Measurements from ENCODE around the gene RFX2. TPM values are rescaled to one million over a fixed set of nuclear protein-coding genes. Genes with fewer than 3 reads are reported as not detected.
A peak's percentile ranks its signal among the peaks of the same experiment; 100 is the strongest.

Gene RFX2
- total RNA-seq, 4 donors from 2014 or later, result 0.31 to 10.5 (median 2.2) TPM

DNA sequence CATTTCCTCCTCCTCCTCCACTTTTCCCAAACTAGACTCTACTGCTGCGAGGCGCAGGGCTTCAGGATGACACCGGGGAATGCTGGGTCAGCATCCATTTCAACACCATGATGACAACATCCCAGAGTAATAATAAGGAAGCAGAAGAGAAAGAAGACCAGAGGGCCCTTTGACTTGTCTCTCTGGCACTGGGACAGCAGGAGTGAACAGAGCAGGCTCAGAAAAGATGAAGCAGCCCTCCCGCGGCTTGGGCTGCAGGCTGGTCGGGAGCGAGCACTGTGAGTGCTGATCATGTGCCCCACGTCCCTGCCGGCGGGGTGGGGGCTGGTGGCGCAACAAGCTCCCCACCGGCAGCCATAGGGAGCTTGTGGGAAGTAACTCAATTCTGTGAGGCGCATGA is 162.9 kb downstream of the RFX2 start:
- TF ChIP-seq, protein P1, sequence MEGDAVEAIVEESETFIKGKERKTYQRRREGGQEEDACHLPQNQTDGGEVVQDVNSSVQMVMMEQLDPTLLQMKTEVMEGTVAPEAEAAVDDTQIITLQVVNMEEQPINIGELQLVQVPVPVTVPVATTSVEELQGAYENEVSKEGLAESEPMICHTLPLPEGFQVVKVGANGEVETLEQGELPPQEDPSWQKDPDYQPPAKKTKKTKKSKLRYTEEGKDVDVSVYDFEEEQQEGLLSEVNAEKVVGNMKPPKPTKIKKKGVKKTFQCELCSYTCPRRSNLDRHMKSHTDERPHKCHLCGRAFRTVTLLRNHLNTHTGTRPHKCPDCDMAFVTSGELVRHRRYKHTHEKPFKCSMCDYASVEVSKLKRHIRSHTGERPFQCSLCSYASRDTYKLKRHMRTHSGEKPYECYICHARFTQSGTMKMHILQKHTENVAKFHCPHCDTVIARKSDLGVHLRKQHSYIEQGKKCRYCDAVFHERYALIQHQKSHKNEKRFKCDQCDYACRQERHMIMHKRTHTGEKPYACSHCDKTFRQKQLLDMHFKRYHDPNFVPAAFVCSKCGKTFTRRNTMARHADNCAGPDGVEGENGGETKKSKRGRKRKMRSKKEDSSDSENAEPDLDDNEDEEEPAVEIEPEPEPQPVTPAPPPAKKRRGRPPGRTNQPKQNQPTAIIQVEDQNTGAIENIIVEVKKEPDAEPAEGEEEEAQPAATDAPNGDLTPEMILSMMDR (IDR thresholded peaks at IDR 0.05 in 4 of 5, conservative IDR thresholded peaks at IDR 0.05 in 1 of 5), result no peak
- no peak for TF ChIP-seq POLR2A (IDR thresholded peaks at IDR 0.05)
- Histone ChIP-seq H3K27me3 (no peaks in the 10 kb centered on the region), H3K4me1 (peaks cover 24 to 29% of the 10 kb centered on the region in 2 donors), H3K4me3 (no peak overlapping the region), H3K27ac (peak overlapping the region; percentile 31 to 50 (median 44)), H3K9me3 (no peaks in the 10 kb centered on the region), H3K36me3 (no peaks in the 10 kb centered on the region)
- intact Hi-C loops (cut with DNase I; ENCODE audit: low total_unique reads) (no loop called here), in situ Hi-C loops (cut with MboI; ENCODE audit: low sequenced_read_pairs in 4 of 4) (no loop called here)
- DNase-seq (peak; percentile 41 to 63), ATAC-seq (peak; percentile 61 to 74)

DNA sequence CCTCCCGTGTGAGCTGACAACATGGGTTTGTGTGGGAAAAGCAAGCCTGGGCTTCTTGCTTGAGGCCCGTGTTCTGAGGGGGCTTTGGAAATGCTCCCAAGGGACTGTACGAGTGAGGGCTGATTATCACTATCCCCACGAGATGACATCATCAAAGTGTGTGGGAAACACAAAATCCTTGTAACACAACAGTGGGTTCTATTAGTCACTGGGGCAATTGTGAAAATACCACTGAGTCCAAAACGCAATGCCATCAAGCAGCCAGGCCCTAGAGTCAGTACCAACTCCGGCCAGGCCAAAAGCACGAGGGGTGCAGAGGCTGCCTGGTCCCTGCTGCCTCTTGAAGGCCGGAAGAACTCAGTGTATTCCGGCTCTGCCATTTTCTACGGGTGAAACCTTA is 166.7 kb downstream of the RFX2 start:
- Histone ChIP-seq H3K36me3 (peaks cover 0 to 4% of the 10 kb centered on the region in 2 donors), H3K9me3 (no peaks in the 10 kb centered on the region), H3K4me1 (peaks cover 11 to 15% of the 10 kb centered on the region in 2 donors), H3K4me3 (no peak overlapping the region), H3K27ac (no peak overlapping the region), H3K27me3 (no peaks in the 10 kb centered on the region)
- in situ Hi-C loops (cut with MboI; ENCODE audit: low sequenced_read_pairs in 4 of 4) (no loop called here), intact Hi-C loops (cut with DNase I; ENCODE audit: low total_unique reads) (no loop called here)
- DNase-seq, result no peak
- ATAC-seq, result no peak
- TF ChIP-seq POLR2A (IDR thresholded peaks at IDR 0.05), result no peak
- TF ChIP-seq, protein P1 (IDR thresholded peaks at IDR 0.05 in 4 of 5, conservative IDR thresholded peaks at IDR 0.05 in 1 of 5), result no peak

Other genes with a start within 250 kb of the RFX2 start
- gene FUT5, start 240.0 kb downstream of the RFX2 start, total RNA-seq, result not detected
- 100 to 1,000 TPM; 190 to 349 (median 221) TPM for gene NDUFA11, start 206.7 kb downstream of the RFX2 start, total RNA-seq
- 1 to 10 TPM in 3 of 4 donors, under 1 TPM in 1; 0.46 to 3.0 (median 2.1) TPM for gene VMAC, start 205.6 kb downstream of the RFX2 start, total RNA-seq
- 1 to 10 TPM; 1.2 to 2.4 (median 2.0) TPM for gene CAPS, start 196.2 kb downstream of the RFX2 start, total RNA-seq
- gene RANBP3, start 132.4 kb downstream of the RFX2 start, total RNA-seq, result 10 to 100 TPM; 37.4 to 74.3 (median 61.3) TPM
- gene ACSBG2, start 25.2 kb upstream of the RFX2 start, total RNA-seq, result not detected
- gene MLLT1, start 169.5 kb upstream of the RFX2 start, total RNA-seq, result 10 to 100 TPM; 13.9 to 37.7 (median 24.4) TPM
- not detected for gene ACER1, start 223.1 kb upstream of the RFX2 start, total RNA-seq

Measured in gastrocnemius medialis (tissue), 4 donors.